Measurements from ENCODE around the gene ENTPD6.

Gene ENTPD6

GRCh38 chr20:25247956-25248785, 52.7 kb downstream of the ENTPD6 start, which contains the start of gene PYGB:
Gene PYGB (plus strand): TSS chr20:25248085. CDS start chr20:25248179, 94 bp downstream.
- DNase-seq (ENCODE audit: low read depth, low spot score): peak; percentile 51
- Histone ChIP-seq H3K36me3 (ENCODE audit: insufficient read depth, insufficient read length, low read length) (peaks cover 19% of the 10 kb centered on the region), H3K27me3 (ENCODE audit: insufficient read depth, insufficient read length) (peaks cover 8% of the 10 kb centered on the region), H3K4me3 (ENCODE audit: insufficient read length, low read depth) (peak within 1 kb of the TSS; percentile 84), H3K9ac (ENCODE audit: insufficient read length, low read depth) (peak within 1 kb of the TSS; percentile 94), H3K9me3 (ENCODE audit: insufficient read depth, low read length) (no peaks in the 10 kb centered on the region), H3K4me1 (ENCODE audit: insufficient read depth, insufficient read length) (peaks cover 2% of the 10 kb centered on the region)
- TF ChIP-seq SUZ12 (IDR thresholded peaks at IDR 0.05; ENCODE audit: extremely low read depth, insufficient read depth, insufficient read length) (no peak), YY1 (IDR thresholded peaks at IDR 0.05; ENCODE audit: insufficient read depth, insufficient read length) (no peak), ZNF274 (IDR thresholded peaks at IDR 0.05; ENCODE audit: low read depth, low read length) (no peak)

GRCh38 chr20:25248786-25249172, 53.3 kb downstream of the ENTPD6 start:
- no peak for TF ChIP-seq YY1 (IDR thresholded peaks at IDR 0.05; ENCODE audit: insufficient read depth, insufficient read length)
- TF ChIP-seq ZNF274 (IDR thresholded peaks at IDR 0.05; ENCODE audit: low read depth, low read length): no peak
- TF ChIP-seq SUZ12 (IDR thresholded peaks at IDR 0.05; ENCODE audit: extremely low read depth, insufficient read depth, insufficient read length): no peak
- DNase-seq (ENCODE audit: low read depth, low spot score): no peak
- H3K9me3 ChIP-seq (ENCODE audit: insufficient read depth, low read length): no peaks in the 10 kb centered on the region
- peak overlapping the region; percentile 94 for H3K9ac ChIP-seq (ENCODE audit: insufficient read length, low read depth)
- H3K27me3 ChIP-seq (ENCODE audit: insufficient read depth, insufficient read length): peaks cover 8% of the 10 kb centered on the region
- H3K4me3 ChIP-seq (ENCODE audit: insufficient read length, low read depth): peak overlapping the region; percentile 84
- H3K36me3 ChIP-seq (ENCODE audit: insufficient read depth, insufficient read length, low read length): peaks cover 19% of the 10 kb centered on the region
- peaks cover 2% of the 10 kb centered on the region for H3K4me1 ChIP-seq (ENCODE audit: insufficient read depth, insufficient read length)

GRCh38 chr20:25249198-25249931, 53.9 kb downstream of the ENTPD6 start:
- H3K4me1 ChIP-seq (ENCODE audit: insufficient read depth, insufficient read length): peaks cover 2% of the 10 kb centered on the region
- H3K27me3 ChIP-seq (ENCODE audit: insufficient read depth, insufficient read length): peaks cover 8% of the 10 kb centered on the region

GRCh38 chr20:25250508-25250907, 55.0 kb downstream of the ENTPD6 start:
- H3K27me3 ChIP-seq (ENCODE audit: insufficient read depth, insufficient read length): peaks cover 8% of the 10 kb centered on the region
- no peak for TF ChIP-seq SUZ12 (IDR thresholded peaks at IDR 0.05; ENCODE audit: extremely low read depth, insufficient read depth, insufficient read length)
- TF ChIP-seq YY1 (IDR thresholded peaks at IDR 0.05; ENCODE audit: insufficient read depth, insufficient read length): no peak
- TF ChIP-seq ZNF274 (IDR thresholded peaks at IDR 0.05; ENCODE audit: low read depth, low read length): no peak
- no peak overlapping the region for H3K9ac ChIP-seq (ENCODE audit: insufficient read length, low read depth)
- no peak for DNase-seq (ENCODE audit: low read depth, low spot score)
- peaks cover 32% of the 10 kb centered on the region for H3K36me3 ChIP-seq (ENCODE audit: insufficient read depth, insufficient read length, low read length)
- no peaks in the 10 kb centered on the region for H3K9me3 ChIP-seq (ENCODE audit: insufficient read depth, low read length)
- H3K4me1 ChIP-seq (ENCODE audit: insufficient read depth, insufficient read length): peaks cover 3% of the 10 kb centered on the region
- no peak overlapping the region for H3K4me3 ChIP-seq (ENCODE audit: insufficient read length, low read depth)

More at GRCh38 chr20:25249198-25249931, 53.9 kb downstream of the ENTPD6 start:
- no peaks in the 10 kb centered on the region for H3K9me3 ChIP-seq (ENCODE audit: insufficient read depth, low read length)
- TF ChIP-seq SUZ12 (IDR thresholded peaks at IDR 0.05; ENCODE audit: extremely low read depth, insufficient read depth, insufficient read length) (no peak), YY1 (IDR thresholded peaks at IDR 0.05; ENCODE audit: insufficient read depth, insufficient read length) (no peak), ZNF274 (IDR thresholded peaks at IDR 0.05; ENCODE audit: low read depth, low read length) (no peak)
- peaks cover 20% of the 10 kb centered on the region for H3K36me3 ChIP-seq (ENCODE audit: insufficient read depth, insufficient read length, low read length)
- no peak for DNase-seq (ENCODE audit: low read depth, low spot score)
- H3K4me3 ChIP-seq (ENCODE audit: insufficient read length, low read depth): peak overlapping the region; percentile 84
- H3K9ac ChIP-seq (ENCODE audit: insufficient read length, low read depth): peak overlapping the region; percentile 94

- TF ChIP-seq YY1 (IDR thresholded peaks at IDR 0.05; ENCODE audit: insufficient read depth, insufficient read length): no peak
- TF ChIP-seq SUZ12 (IDR thresholded peaks at IDR 0.05; ENCODE audit: extremely low read depth, insufficient read depth, insufficient read length): no peak
- TF ChIP-seq ZNF274 (IDR thresholded peaks at IDR 0.05; ENCODE audit: low read depth, low read length): no peak
- Histone ChIP-seq H3K36me3 (ENCODE audit: insufficient read depth, insufficient read length, low read length) (peaks cover 32% of the 10 kb centered on the region), H3K9me3 (ENCODE audit: insufficient read depth, low read length) (no peaks in the 10 kb centered on the region), H3K27me3 (ENCODE audit: insufficient read depth, insufficient read length) (peaks cover 6% of the 10 kb centered on the region), H3K4me3 (ENCODE audit: insufficient read length, low read depth) (no peak overlapping the region), H3K4me1 (ENCODE audit: insufficient read depth, insufficient read length) (peaks cover 3% of the 10 kb centered on the region), H3K9ac (ENCODE audit: insufficient read length, low read depth) (no peak overlapping the region)
- no peak for DNase-seq (ENCODE audit: low read depth, low spot score)
These were observed 55.5 kb downstream of the ENTPD6 start for GRCh38 chr20:25251019-25251418.

- DNase-seq (ENCODE audit: low read depth, low spot score): no peak
- no peak for TF ChIP-seq SUZ12 (IDR thresholded peaks at IDR 0.05; ENCODE audit: extremely low read depth, insufficient read depth, insufficient read length)
- no peak for TF ChIP-seq YY1 (IDR thresholded peaks at IDR 0.05; ENCODE audit: insufficient read depth, insufficient read length)
- no peak for TF ChIP-seq ZNF274 (IDR thresholded peaks at IDR 0.05; ENCODE audit: low read depth, low read length)
- peaks cover 32% of the 10 kb centered on the region for H3K36me3 ChIP-seq (ENCODE audit: insufficient read depth, insufficient read length, low read length)
- H3K4me1 ChIP-seq (ENCODE audit: insufficient read depth, insufficient read length): peaks cover 3% of the 10 kb centered on the region
- H3K9ac ChIP-seq (ENCODE audit: insufficient read length, low read depth): peak overlapping the region; percentile 27
- H3K9me3 ChIP-seq (ENCODE audit: insufficient read depth, low read length): no peaks in the 10 kb centered on the region
- no peak overlapping the region for H3K4me3 ChIP-seq (ENCODE audit: insufficient read length, low read depth)
- peaks cover under 1% of the 10 kb centered on the region for H3K27me3 ChIP-seq (ENCODE audit: insufficient read depth, insufficient read length)
These were observed 56.0 kb downstream of the ENTPD6 start for GRCh38 chr20:25251558-25251957.

- DNase-seq (ENCODE audit: low read depth, low spot score): no peak
- H3K4me1 ChIP-seq (ENCODE audit: insufficient read depth, insufficient read length): peaks cover 3% of the 10 kb centered on the region
- H3K9me3 ChIP-seq (ENCODE audit: insufficient read depth, low read length): no peaks in the 10 kb centered on the region
- H3K36me3 ChIP-seq (ENCODE audit: insufficient read depth, insufficient read length, low read length): peaks cover 38% of the 10 kb centered on the region
- H3K9ac ChIP-seq (ENCODE audit: insufficient read length, low read depth): no peak overlapping the region
- no peaks in the 10 kb centered on the region for H3K27me3 ChIP-seq (ENCODE audit: insufficient read depth, insufficient read length)
- H3K4me3 ChIP-seq (ENCODE audit: insufficient read length, low read depth): no peak overlapping the region
- TF ChIP-seq YY1 (IDR thresholded peaks at IDR 0.05; ENCODE audit: insufficient read depth, insufficient read length): no peak
- no peak for TF ChIP-seq SUZ12 (IDR thresholded peaks at IDR 0.05; ENCODE audit: extremely low read depth, insufficient read depth, insufficient read length)
- no peak for TF ChIP-seq ZNF274 (IDR thresholded peaks at IDR 0.05; ENCODE audit: low read depth, low read length)
These were observed 56.7 kb downstream of the ENTPD6 start for GRCh38 chr20:25252230-25252651.
